Measurements from ENCODE around the gene TMIGD3. TPM values are rescaled to one million over a fixed set of nuclear protein-coding genes. Genes with fewer than 3 reads are reported as not detected.
A peak's percentile ranks its signal among the peaks of the same experiment; 100 is the strongest.

The TMIGD3 gene
- total RNA-seq, 2 donors from 2014 or later: not detected

GRCh38 chr1:111516005-111516535, 12.6 kb upstream of the TMIGD3 start:
- DNase-seq (ENCODE audit: low spot score) (no peak), ATAC-seq (peak; percentile 66 to 76)
- no peaks in the 10 kb centered on the region for H3K27me3 Mint-ChIP-seq
- H3K4me1 Mint-ChIP-seq (ENCODE audit: low read depth in 2 of 2): peaks cover 17 to 24% of the 10 kb centered on the region in 2 donors
- no peaks in the 10 kb centered on the region for H3K9me3 Mint-ChIP-seq
- H3K27ac Mint-ChIP-seq: peak overlapping the region; percentile 6 to 44
- peak overlapping the region; percentile 76 for H3K4me3 Mint-ChIP-seq
- H3K36me3 Mint-ChIP-seq: no peaks in the 10 kb centered on the region

DNA sequence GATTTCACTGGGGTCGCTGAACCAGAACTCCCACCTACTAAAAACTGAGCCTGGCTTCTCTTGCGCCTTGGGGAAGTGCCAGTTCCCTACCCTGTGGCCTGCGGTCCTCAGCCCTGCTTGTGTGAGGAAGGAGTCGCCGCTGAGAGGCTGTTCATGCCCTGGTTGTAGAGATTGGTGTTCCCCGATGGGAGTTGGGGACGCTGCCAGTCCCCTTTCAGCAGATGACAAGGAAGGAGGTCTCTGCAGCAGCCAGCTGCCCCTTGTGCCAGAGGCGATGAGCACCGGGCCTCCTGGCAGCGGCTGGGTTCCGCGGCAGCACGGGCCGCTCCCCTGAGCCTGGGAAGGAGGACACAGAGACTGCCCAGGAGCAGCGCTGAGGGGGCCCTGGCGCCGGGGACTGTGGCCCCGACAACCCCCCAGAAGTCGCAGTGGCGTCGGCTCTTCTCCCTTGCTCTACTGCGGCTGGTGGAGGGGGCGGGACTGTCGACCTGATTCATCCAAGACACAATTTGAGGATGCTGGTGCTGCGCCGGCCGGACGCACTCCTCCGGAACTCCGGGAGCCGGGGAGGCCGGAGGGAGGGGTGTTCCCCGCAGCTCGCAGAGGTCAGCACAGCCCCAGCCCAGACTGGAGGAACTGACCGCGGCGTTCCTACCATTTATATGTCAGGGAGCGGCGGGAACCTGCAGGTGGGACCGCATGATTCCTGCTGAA, 12.0 kb upstream of the TMIGD3 start:
- peak overlapping the region; percentile 76 for H3K4me3 Mint-ChIP-seq
- DNase-seq (ENCODE audit: low spot score) (no peak), ATAC-seq (peak; percentile 55 to 77)
- H3K4me1 Mint-ChIP-seq (ENCODE audit: low read depth in 2 of 2): peaks cover 17 to 24% of the 10 kb centered on the region in 2 donors
- H3K27ac Mint-ChIP-seq: peak overlapping the region in 1 of 2 donors; percentile 57
- H3K36me3 Mint-ChIP-seq: no peaks in the 10 kb centered on the region
- no peaks in the 10 kb centered on the region for H3K9me3 Mint-ChIP-seq
- H3K27me3 Mint-ChIP-seq: no peaks in the 10 kb centered on the region

GRCh38 chr1:111513410-111514020, 10.1 kb upstream of the TMIGD3 start:
- ATAC-seq: no peak

GRCh38 chr1:111512931-111513330, 9.5 kb upstream of the TMIGD3 start:
- Mint-ChIP-seq H3K4me3 (no peak overlapping the region), H3K36me3 (no peaks in the 10 kb centered on the region), H3K27me3 (no peaks in the 10 kb centered on the region), H3K9me3 (no peaks in the 10 kb centered on the region), H3K27ac (peak overlapping the region in 1 of 2 donors; percentile 26), H3K4me1 (ENCODE audit: low read depth in 2 of 2) (peaks cover 26 to 34% of the 10 kb centered on the region in 2 donors)
- ATAC-seq: no peak
- DNase-seq (ENCODE audit: low spot score): no peak

More at GRCh38 chr1:111513410-111514020, 10.1 kb upstream of the TMIGD3 start:
- DNase-seq (ENCODE audit: low spot score): no peak
- H3K4me1 Mint-ChIP-seq (ENCODE audit: low read depth in 2 of 2): peaks cover 22 to 32% of the 10 kb centered on the region in 2 donors
- H3K36me3 Mint-ChIP-seq: no peaks in the 10 kb centered on the region
- no peaks in the 10 kb centered on the region for H3K27me3 Mint-ChIP-seq
- no peak overlapping the region for H3K27ac Mint-ChIP-seq
- H3K4me3 Mint-ChIP-seq: no peak overlapping the region
- no peaks in the 10 kb centered on the region for H3K9me3 Mint-ChIP-seq

- peaks cover 25 to 28% of the 10 kb centered on the region in 2 donors for H3K4me1 Mint-ChIP-seq (ENCODE audit: low read depth in 2 of 2)
- DNase-seq (ENCODE audit: low spot score) (no peak), ATAC-seq (no peak)
- no peaks in the 10 kb centered on the region for H3K27me3 Mint-ChIP-seq
- H3K9me3 Mint-ChIP-seq: no peaks in the 10 kb centered on the region
- peak overlapping the region in 1 of 2 donors; percentile 26 for H3K27ac Mint-ChIP-seq
- H3K4me3 Mint-ChIP-seq: no peak overlapping the region
- H3K36me3 Mint-ChIP-seq: no peaks in the 10 kb centered on the region
These were observed 8.9 kb upstream of the TMIGD3 start for GRCh38 chr1:111512132-111512889.

DNA sequence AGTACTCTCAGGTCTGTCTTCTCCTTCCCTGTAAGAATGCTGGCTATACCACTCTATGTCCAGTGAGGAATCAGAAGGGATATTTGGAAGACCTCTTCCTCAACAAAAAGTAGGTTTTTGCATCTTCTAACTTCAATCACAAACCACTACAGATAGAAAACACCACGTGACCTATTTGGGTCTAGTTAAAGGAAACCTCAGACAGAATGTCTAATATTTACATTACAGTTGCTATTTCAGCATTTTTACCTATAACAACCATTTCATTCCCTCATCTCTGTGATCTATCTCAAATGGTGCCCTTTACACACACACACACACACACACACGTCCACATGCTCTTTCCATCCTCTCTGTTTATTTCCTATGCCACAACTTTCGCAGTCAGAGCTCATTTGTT, 7.9 kb upstream of the TMIGD3 start:
- H3K4me3 Mint-ChIP-seq: no peak overlapping the region
- ATAC-seq: no peak
- peaks cover 22% of the 10 kb centered on the region in 2 donors for H3K4me1 Mint-ChIP-seq (ENCODE audit: low read depth in 2 of 2)
- H3K9me3 Mint-ChIP-seq: no peaks in the 10 kb centered on the region
- no peaks in the 10 kb centered on the region for H3K27me3 Mint-ChIP-seq
- H3K27ac Mint-ChIP-seq: no peak overlapping the region
- DNase-seq (ENCODE audit: low spot score): no peak
- no peaks in the 10 kb centered on the region for H3K36me3 Mint-ChIP-seq

GRCh38 chr1:111509997-111510375, 6.6 kb upstream of the TMIGD3 start:
- Mint-ChIP-seq H3K27me3 (no peaks in the 10 kb centered on the region), H3K4me1 (ENCODE audit: low read depth in 2 of 2) (peaks cover 19 to 26% of the 10 kb centered on the region in 2 donors), H3K36me3 (no peaks in the 10 kb centered on the region), H3K27ac (no peak overlapping the region), H3K4me3 (no peak overlapping the region), H3K9me3 (no peaks in the 10 kb centered on the region)
- DNase-seq (ENCODE audit: low spot score) (no peak), ATAC-seq (no peak)

DNA sequence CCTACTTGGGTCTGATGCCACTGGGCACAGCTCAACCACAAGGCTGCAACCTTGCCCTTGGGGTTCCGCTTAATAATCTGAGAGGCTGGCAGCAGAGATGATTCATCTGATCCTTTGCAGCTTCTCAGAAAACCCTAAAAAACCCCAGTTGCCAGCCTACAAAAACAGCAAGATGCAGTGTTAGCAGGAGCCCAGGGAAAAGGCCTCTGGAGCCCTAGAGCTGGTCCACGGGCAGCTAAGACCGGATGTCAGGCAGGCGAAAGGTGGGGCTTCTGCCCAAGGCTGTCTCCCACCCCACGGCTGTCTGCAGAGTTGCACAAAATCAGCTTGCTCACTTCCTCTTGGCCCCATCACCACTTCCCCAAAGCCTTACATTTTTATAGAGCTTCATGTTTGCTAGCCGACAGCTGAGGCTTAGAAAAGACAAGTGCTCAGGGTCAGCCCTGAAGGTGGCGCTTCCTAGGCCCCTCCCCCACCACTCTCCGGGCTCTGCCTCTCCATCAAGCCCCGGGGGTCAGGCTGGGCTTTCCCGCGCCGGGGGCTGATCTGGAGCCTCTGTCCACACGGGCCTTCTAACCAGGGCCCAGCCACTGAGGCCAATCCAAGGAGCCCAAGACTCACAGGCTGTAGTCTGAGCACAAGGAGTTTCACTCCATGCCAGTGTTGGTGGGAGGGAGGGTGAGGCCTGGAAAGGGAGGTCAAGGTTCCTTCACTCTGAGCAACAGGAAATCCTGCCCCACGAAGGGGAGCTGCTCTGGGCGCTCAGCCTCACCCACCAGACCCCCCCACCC, 4.2 kb upstream of the TMIGD3 start:
- no peak overlapping the region for H3K27ac Mint-ChIP-seq

DNA sequence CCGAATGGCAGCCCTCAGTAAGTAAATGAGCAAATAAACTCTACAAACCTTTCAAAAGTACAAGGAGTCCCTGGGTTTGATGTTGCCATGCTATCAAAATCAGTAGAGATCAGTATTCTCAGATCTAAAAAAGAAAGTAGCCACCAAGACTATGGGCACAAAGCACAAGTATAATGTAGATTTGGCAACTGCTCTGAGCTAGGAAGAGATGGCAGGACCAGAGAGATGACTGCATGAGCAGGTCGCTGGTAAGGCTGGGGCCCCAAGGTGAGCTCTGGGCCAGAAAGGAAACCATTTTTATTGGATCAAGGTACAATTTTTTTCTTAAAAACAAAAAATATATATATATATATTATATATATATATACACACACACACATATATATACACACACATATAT, 3.1 kb upstream of the TMIGD3 start:
- ATAC-seq (no peak), DNase-seq (ENCODE audit: low spot score) (no peak)
- Mint-ChIP-seq H3K4me3 (no peak overlapping the region), H3K4me1 (ENCODE audit: low read depth in 2 of 2) (peaks cover 24 to 32% of the 10 kb centered on the region in 2 donors), H3K27ac (peak overlapping the region; percentile 34 to 45), H3K27me3 (no peaks in the 10 kb centered on the region), H3K9me3 (no peaks in the 10 kb centered on the region), H3K36me3 (no peaks in the 10 kb centered on the region)

More for the DNA sequence above, 4.2 kb upstream of the TMIGD3 start:
- Mint-ChIP-seq H3K27me3 (no peaks in the 10 kb centered on the region), H3K4me3 (peak overlapping the region; percentile 81), H3K4me1 (ENCODE audit: low read depth in 2 of 2) (peaks cover 24 to 32% of the 10 kb centered on the region in 2 donors), H3K9me3 (no peaks in the 10 kb centered on the region), H3K36me3 (no peaks in the 10 kb centered on the region)
- ATAC-seq (peak; percentile 90), DNase-seq (ENCODE audit: low spot score) (peak; percentile 87)

DNA sequence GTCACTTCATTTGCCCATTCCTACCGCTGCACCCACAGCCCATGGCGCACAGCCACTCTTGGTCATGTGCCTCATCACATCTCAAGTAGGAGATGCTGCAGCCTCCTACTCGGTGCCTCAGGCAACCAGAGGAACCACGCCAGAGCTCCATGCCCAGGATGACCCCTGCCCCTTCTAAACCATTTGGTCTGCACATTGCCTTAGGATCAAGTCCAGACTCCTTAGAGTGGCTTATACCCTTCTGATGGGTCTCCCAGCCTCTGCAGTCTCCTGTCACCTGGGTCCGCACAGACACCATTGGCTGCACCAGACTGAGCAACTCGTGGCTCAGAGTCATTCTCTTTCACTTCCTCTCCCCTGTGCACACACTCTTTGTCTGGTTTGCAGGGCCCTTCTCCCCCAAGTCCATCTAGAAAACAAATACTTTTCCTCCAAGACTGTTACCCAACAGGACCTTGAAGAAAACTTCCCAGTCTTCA, 2.2 kb upstream of the TMIGD3 start:
- Mint-ChIP-seq H3K27ac (peak overlapping the region; percentile 34 to 45), H3K4me3 (no peak overlapping the region), H3K36me3 (no peaks in the 10 kb centered on the region), H3K9me3 (no peaks in the 10 kb centered on the region), H3K4me1 (ENCODE audit: low read depth in 2 of 2) (peaks cover 24 to 32% of the 10 kb centered on the region in 2 donors), H3K27me3 (no peaks in the 10 kb centered on the region)
- ATAC-seq (no peak), DNase-seq (ENCODE audit: low spot score) (peak; percentile 59)

GRCh38 chr1:111504097-111504496, 664 bp upstream of the TMIGD3 start:
- ATAC-seq (no peak), DNase-seq (ENCODE audit: low spot score) (no peak)
- Mint-ChIP-seq H3K4me1 (ENCODE audit: low read depth in 2 of 2) (peaks cover 18 to 26% of the 10 kb centered on the region in 2 donors), H3K9me3 (no peaks in the 10 kb centered on the region), H3K36me3 (no peaks in the 10 kb centered on the region), H3K27ac (peak overlapping the region in 1 of 2 donors; percentile 58), H3K4me3 (no peak overlapping the region), H3K27me3 (no peaks in the 10 kb centered on the region)

- H3K36me3 Mint-ChIP-seq: peaks cover 2% of the 10 kb centered on the region
- H3K9me3 Mint-ChIP-seq: peaks cover 1% of the 10 kb centered on the region
- no peak for DNase-seq (ENCODE audit: low spot score)
- H3K27me3 Mint-ChIP-seq: no peaks in the 10 kb centered on the region
- no peak overlapping the region for H3K27ac Mint-ChIP-seq
- no peak overlapping the region for H3K4me3 Mint-ChIP-seq
- H3K4me1 Mint-ChIP-seq (ENCODE audit: low read depth in 2 of 2): peaks cover 20% of the 10 kb centered on the region in 2 donors
- ATAC-seq: no peak
These were observed 1.8 kb downstream of the TMIGD3 start for GRCh38 chr1:111501645-111502044.
